ENCODE measurements around the gene CADPS.

The CADPS gene

GRCh38 chr3:62502315-62503300 is 372.6 kb downstream of the CADPS start:
- no peak for DNase-seq (ENCODE audit: low read depth in 2 of 2)

GRCh38 chr3:62501289-62501668 is 373.9 kb downstream of the CADPS start:
- DNase-seq (ENCODE audit: low read depth in 2 of 2): no peak

- DNase-seq (ENCODE audit: low read depth in 2 of 2): no peak
Measured at GRCh38 chr3:62500556-62501288, 374.5 kb downstream of the CADPS start.

GRCh38 chr3:62497156-62497555 is 378.1 kb downstream of the CADPS start:
- no peak for DNase-seq (ENCODE audit: low read depth in 2 of 2)

- no peak for DNase-seq (ENCODE audit: low read depth in 2 of 2)
Measured at GRCh38 chr3:62496503-62496902, 378.7 kb downstream of the CADPS start.

DNA sequence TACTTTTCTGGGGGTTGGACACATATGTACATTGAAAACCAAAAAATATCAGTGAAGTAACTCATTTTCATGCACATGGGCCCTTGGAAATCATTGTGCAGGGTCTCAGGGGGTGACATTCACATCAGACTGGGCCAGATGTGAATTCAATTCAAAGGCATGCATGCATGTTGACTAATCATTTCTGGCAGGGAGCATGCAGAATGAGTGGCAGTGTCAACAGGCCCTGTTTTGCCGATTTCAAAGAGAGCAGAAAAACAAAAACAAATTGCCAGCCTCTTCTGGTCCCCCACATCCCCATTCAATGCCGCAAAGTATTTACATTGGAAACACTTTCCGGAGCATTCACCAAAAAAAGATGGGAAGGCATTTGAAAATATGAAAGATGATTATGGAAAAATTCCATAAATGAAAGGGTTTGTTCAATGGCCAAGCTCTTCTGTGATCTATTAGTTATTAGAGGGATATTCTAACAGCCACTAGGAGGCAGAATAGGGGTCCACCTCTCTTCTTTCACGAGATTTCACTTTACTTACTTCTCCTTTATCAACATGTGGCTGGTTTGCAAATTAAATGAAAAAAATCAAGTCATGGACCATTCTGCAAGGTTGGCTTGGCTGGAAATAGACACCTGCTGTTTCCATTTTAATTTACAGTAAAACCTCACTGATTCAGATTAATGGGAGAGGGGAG is 382.0 kb downstream of the CADPS start:
- no peak for DNase-seq (ENCODE audit: low read depth in 2 of 2)

DNA sequence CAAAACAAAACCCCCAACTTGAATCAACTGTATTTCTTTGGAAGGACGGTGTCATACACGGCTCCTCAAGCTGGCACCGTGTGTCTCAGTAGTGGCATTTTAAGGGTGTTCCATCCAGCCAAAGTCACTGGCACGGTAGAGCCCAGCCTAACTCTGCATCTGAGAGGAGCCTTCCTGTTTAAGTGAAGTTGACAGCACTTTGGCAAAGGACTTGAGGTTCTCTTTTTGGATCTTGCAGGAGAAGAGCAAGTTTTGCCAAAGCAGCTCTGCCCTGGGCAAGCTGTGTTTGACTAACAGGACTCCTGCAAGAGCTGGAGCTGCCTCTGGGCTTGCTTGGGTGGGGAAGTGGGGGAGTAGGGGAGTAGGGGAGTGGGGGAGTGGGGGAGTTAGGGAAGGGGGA is 392.3 kb downstream of the CADPS start:
- no peak for DNase-seq (ENCODE audit: low read depth in 2 of 2)

- no peak for DNase-seq (ENCODE audit: low read depth in 2 of 2)
Measured at GRCh38 chr3:62481962-62482361, 393.3 kb downstream of the CADPS start.

GRCh38 chr3:62480056-62480455 is 395.2 kb downstream of the CADPS start:
- DNase-seq (ENCODE audit: low read depth in 2 of 2): no peak

DNA sequence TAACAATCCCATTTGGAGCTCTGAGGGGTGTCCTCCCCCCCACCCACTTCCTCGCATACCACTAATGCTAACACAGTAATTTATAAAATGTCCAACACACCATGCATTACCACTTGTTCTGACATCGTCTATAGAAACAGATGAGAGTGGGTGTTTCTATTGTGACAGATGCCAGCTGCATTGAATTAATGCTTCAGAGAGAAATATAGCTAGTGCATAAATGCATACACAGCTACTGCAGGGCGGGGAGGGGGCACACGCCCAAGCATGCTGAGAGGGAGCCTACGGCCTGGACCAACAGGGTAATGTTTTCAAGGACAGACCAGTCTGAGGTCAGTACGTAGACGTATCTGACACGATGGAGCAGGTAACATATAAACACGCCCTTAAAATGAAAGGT is 395.9 kb downstream of the CADPS start:
- DNase-seq (ENCODE audit: low read depth in 2 of 2): no peak

GRCh38 chr3:62475306-62475705 is 399.9 kb downstream of the CADPS start:
- no peak for DNase-seq (ENCODE audit: low read depth in 2 of 2)

- DNase-seq (ENCODE audit: low read depth in 2 of 2): no peak
Measured at GRCh38 chr3:62467966-62468722, 407.1 kb downstream of the CADPS start.

- no peak for DNase-seq (ENCODE audit: low read depth in 2 of 2)
Measured at GRCh38 chr3:62462788-62463187, 412.4 kb downstream of the CADPS start.

DNA sequence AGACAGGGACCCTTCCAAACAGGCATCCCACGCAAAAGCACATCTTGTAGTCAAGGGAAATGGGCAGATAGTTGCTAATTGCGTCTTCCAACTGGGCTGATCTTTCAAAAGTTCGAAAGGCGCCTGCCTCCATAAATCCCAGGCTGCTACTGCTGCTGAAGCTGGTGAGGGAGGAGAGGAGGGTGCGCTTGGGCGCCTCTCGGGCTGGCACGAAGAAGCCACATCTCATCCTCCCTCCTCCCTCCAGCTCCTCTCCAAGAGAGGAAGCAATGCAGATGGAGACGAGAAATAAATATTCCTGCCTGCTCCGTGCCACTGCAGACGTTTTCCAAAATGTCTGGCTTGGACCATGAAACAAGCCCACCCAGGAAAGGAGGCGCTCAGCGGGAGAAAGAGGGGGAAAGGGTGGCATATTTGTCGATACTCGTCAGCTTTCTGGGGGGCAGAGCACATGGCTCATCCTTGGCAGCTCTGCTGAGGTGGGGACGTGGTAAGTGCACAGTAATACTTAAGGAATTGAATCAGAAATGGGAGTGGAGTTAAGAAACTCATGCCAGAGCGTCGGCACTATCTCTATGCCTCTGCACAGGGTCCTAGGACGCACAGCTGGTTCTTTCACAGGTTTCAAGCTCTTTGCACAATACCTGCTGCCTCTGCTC is 413.0 kb downstream of the CADPS start:
- DNase-seq (ENCODE audit: low read depth in 2 of 2): no peak

DNA sequence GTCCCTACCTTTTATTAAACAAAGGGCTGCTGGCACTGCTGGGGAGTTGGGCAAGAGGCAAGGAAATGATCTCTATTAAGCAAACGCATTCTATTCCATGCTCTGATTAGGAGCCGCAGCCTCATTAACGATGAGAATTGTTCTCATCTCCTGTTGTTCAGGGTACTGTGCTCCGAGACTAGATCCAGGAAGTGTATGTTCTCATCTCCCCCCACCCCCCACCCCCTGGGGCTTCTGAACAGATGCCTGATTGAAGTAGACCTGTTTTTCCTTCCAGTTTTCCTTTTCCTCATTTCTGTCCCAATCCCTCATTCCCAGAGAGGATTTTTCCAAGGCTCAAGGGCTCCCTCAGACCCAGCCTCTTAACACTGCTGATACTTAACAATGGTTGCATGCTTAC is 420.3 kb downstream of the CADPS start:
- DNase-seq (ENCODE audit: low read depth in 2 of 2): no peak

- DNase-seq (ENCODE audit: low read depth in 2 of 2): no peak
Measured at GRCh38 chr3:62453448-62453847, 421.8 kb downstream of the CADPS start.

GRCh38 chr3:62451211-62451887 is 423.9 kb downstream of the CADPS start:
- DNase-seq (ENCODE audit: low read depth in 2 of 2): no peak

GRCh38 chr3:62446337-62446940 is 428.8 kb downstream of the CADPS start:
- no peak for DNase-seq (ENCODE audit: low read depth in 2 of 2)

DNA sequence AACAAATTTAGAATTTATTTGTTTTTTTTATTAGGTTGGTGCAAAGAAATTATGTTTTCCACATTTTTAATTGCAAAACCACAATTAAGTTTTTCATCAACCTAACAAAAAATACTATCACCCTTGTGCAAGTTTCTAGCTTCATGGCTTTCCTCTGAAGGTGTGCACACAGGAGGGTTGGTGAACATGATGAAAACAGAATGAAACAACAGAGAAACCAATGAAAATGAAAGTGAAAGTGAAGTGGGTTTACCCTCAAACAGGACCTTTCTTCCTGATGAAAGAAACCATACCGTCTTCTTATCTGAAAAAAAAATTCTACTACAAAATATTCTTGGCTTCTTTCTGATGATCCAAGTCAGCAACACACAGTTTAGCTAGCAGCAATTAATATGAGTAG is 429.9 kb downstream of the CADPS start:
- no peak for DNase-seq (ENCODE audit: low read depth in 2 of 2)

GRCh38 chr3:62439978-62440377 is 435.2 kb downstream of the CADPS start:
- DNase-seq (ENCODE audit: low read depth in 2 of 2): no peak
